Measurements from ENCODE around the gene CCDC51. TPM values are rescaled to one million over a fixed set of nuclear protein-coding genes. Genes with fewer than 3 reads are reported as not detected.

CCDC51 gene
- total and polyA plus RNA-seq, 9 of the 15 experiments (the other 6 are each of a cell fraction or from before 2014, with no cell fraction given): 6.5 to 18.6 (median 15.7) TPM

GRCh38 chr3:48435774-48436476 lies 4.0 kb downstream of the CCDC51 start (continued):
- TF ChIP-seq, protein P1, sequence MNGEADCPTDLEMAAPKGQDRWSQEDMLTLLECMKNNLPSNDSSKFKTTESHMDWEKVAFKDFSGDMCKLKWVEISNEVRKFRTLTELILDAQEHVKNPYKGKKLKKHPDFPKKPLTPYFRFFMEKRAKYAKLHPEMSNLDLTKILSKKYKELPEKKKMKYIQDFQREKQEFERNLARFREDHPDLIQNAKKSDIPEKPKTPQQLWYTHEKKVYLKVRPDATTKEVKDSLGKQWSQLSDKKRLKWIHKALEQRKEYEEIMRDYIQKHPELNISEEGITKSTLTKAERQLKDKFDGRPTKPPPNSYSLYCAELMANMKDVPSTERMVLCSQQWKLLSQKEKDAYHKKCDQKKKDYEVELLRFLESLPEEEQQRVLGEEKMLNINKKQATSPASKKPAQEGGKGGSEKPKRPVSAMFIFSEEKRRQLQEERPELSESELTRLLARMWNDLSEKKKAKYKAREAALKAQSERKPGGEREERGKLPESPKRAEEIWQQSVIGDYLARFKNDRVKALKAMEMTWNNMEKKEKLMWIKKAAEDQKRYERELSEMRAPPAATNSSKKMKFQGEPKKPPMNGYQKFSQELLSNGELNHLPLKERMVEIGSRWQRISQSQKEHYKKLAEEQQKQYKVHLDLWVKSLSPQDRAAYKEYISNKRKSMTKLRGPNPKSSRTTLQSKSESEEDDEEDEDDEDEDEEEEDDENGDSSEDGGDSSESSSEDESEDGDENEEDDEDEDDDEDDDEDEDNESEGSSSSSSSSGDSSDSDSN (IDR thresholded peaks at IDR 0.05; ENCODE audit: borderline replicate concordance in 1 of 2, low read depth in 2 of 2, low read length in 2 of 2): no peak
- TF ChIP-seq MYC (IDR thresholded peaks at IDR 0.05; ENCODE audit: low read depth, low read length) (0 out of 2 replicates have a peak, but pooled peaks have one; percentile 16), MYC (CRISPR knock-in tag; IDR thresholded peaks at IDR 0.05; ENCODE audit: borderline replicate concordance, low read depth) (no peak), SRSF1 (IDR thresholded peaks at IDR 0.05; ENCODE audit: low read depth, low read length) (no peak), MTF1 (CRISPR knock-in tag; IDR thresholded peaks at IDR 0.05; ENCODE audit: borderline replicate concordance) (no peak), HIVEP1 (CRISPR knock-in tag; IDR thresholded peaks at IDR 0.05) (no peak), ATF3 (IDR thresholded peaks at IDR 0.05) (no peak), ATF3 (CRISPR knock-in tag; conservative IDR thresholded peaks at IDR 0.05) (no peak), DIDO1 (tag; IDR thresholded peaks at IDR 0.05; ENCODE audit: low read depth) (no peak), ATF4 (CRISPR knock-in tag; IDR thresholded peaks at IDR 0.05) (no peak), MXI1 (IDR thresholded peaks at IDR 0.05; ENCODE audit: low read depth, low read length) (no peak), BRF1 (IDR thresholded peaks at IDR 0.05; ENCODE audit: borderline replicate concordance, extremely low read depth, insufficient read length) (no peak), SPI1 (IDR thresholded peaks at IDR 0.05; ENCODE audit: borderline replicate concordance, low read depth, low read length) (peak; percentile 44; the same call in 1 of the 2 replicates), ZKSCAN1 (IDR thresholded peaks at IDR 0.05; ENCODE audit: low read depth, low read length) (0 out of 2 replicates have a peak, but pooled peaks have one; percentile 24), BCOR (IDR thresholded peaks at IDR 0.05) (no peak), RBM22 (IDR thresholded peaks at IDR 0.05; ENCODE audit: low read depth, low read length, poor library complexity, severe bottlenecking) (no peak)
- TF ChIP-seq, protein P2, sequence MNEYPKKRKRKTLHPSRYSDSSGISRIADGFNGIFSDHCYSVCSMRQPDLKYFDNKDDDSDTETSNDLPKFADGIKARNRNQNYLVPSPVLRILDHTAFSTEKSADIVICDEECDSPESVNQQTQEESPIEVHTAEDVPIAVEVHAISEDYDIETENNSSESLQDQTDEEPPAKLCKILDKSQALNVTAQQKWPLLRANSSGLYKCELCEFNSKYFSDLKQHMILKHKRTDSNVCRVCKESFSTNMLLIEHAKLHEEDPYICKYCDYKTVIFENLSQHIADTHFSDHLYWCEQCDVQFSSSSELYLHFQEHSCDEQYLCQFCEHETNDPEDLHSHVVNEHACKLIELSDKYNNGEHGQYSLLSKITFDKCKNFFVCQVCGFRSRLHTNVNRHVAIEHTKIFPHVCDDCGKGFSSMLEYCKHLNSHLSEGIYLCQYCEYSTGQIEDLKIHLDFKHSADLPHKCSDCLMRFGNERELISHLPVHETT (CRISPR knock-in tag; conservative IDR thresholded peaks at IDR 0.05 in 1 of 2, IDR thresholded peaks at IDR 0.05 in 1 of 2): no peak

Data from K562 (cell line).